Ascending aorta (tissue), 2 donors: ENCODE results near the gene LYVE1. TPM values are rescaled to one million over a fixed set of nuclear protein-coding genes. Genes with fewer than 3 reads are reported as not detected.

ENCODE experiments used
- DNase-seq, 2 donors: peaks; one replicate each; pipeline ENCODE4 v3.0.0-alpha.2; 2019; ENCODE audit warnings: low spot score in 2 of 2
- H3K27ac ChIP-seq, 2 donors: fragments of 200-600 bp; sonication (generic); one replicate each; pipeline ENCODE4 v1.5.1; 2016 to 2017; ENCODE audit warnings: mild to moderate bottlenecking in 1 of 2
- H3K27me3 ChIP-seq: fragments of 200-600 bp; sonication (generic); one replicate; pipeline ENCODE4 v1.5.1; 2017
- H3K36me3 ChIP-seq, 2 donors: fragments of 200-600 bp; sonication (generic); one replicate each; pipeline ENCODE4 v1.5.1; 2016
- H3K4me1 ChIP-seq, 2 donors: fragments of 200-600 bp; sonication (generic); one replicate each; pipeline ENCODE4 v1.5.1; 2016 to 2017; ENCODE audit warnings: mild to moderate bottlenecking in 1 of 2
- H3K4me3 ChIP-seq, 2 donors: fragments of 200-600 bp; sonication (generic); one replicate each; pipeline ENCODE4 v1.5.1; 2016 to 2017; ENCODE audit warnings: mild to moderate bottlenecking in 1 of 2
- H3K9me3 ChIP-seq, 2 donors: fragments of 200-600 bp; sonication (generic); one replicate each; pipeline ENCODE4 v1.5.1; 2016
- intact Hi-C: fragments of 100-400 bp; cut with DNase I; formaldehyde crosslinking; loops from one replicate; pipeline ENCODE4 v1.15.1; 2023
- total RNA-seq: library from RNA; depleted of rRNA; stranded (reverse); fragments of >200 nt; gene quantifications from one replicate; pipeline ENCODE4 v1.1.0, GENCODE V29; 2016
- TF ChIP-seq, protein P1 (sequence below), 3 experiments: fragments of 200-600 bp in 2 of 3; fragments of 450-650 bp in 1 of 3; sonication (generic) in 2 of 3; IDR thresholded peaks; one replicate each; pipeline ENCODE4 v1.5.1; 2016 to 2019; ENCODE audit warnings: antibody characterized with exemption in 3 of 3, mild to moderate bottlenecking in 1 of 3, moderate library complexity in 1 of 3

Gene LYVE1
- total RNA-seq, 1 donor from 2014 or later, result 66.3 TPM

DNA sequence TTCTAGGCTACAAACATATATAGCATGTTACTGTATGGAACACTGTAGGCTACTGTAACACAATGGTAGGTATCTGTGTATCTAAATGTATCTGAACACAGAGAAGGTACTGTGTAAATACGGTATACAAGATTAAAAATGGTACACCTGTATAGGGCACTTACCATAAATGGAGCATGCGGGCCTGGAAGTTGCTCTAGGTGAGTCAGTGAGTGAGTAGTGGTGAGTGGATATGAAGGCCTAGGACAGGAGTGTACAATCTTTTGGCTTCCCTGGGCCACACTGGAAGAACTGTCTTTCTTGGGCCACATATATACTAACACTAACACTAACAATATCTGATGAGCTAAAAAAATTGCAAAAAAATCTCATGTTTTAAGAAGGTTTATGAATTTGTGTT lies 48.8 kb downstream of the LYVE1 start:
- no peak for DNase-seq
- H3K9me3 ChIP-seq, result no peaks in the 10 kb centered on the region
- no peak overlapping the region for H3K27ac ChIP-seq
- peaks cover 26 to 45% of the 10 kb centered on the region in 2 donors for H3K36me3 ChIP-seq
- TF ChIP-seq, protein P1, sequence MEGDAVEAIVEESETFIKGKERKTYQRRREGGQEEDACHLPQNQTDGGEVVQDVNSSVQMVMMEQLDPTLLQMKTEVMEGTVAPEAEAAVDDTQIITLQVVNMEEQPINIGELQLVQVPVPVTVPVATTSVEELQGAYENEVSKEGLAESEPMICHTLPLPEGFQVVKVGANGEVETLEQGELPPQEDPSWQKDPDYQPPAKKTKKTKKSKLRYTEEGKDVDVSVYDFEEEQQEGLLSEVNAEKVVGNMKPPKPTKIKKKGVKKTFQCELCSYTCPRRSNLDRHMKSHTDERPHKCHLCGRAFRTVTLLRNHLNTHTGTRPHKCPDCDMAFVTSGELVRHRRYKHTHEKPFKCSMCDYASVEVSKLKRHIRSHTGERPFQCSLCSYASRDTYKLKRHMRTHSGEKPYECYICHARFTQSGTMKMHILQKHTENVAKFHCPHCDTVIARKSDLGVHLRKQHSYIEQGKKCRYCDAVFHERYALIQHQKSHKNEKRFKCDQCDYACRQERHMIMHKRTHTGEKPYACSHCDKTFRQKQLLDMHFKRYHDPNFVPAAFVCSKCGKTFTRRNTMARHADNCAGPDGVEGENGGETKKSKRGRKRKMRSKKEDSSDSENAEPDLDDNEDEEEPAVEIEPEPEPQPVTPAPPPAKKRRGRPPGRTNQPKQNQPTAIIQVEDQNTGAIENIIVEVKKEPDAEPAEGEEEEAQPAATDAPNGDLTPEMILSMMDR (IDR thresholded peaks at IDR 0.05), result no peak
- intact Hi-C loops, result loop anchor here (10.0 kb wide), 1 partner anchor 115 kb away; no protein-coding TSS in a partner anchor
- H3K27me3 ChIP-seq, result no peaks in the 10 kb centered on the region
- H3K4me1 ChIP-seq, result peaks cover 4 to 44% of the 10 kb centered on the region in 2 donors
- no peak overlapping the region for H3K4me3 ChIP-seq

DNA sequence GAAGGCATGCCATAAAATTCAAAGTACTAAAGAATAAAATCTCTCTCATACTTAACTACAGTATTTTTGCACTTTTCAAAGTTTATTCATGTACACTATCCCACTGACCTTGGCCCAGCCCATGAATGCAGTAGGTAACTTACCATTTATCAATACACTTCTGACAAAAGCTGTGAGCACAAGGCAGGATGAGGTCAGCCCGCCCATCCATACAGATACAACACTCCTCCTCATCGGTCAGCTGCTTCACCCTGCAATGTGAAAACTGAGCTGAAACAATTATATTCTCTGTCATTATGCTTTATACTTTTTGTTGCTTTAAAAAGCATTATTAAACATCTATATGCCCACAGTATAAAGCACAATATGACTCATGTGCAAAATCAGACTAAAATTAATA lies 49.6 kb downstream of the LYVE1 start:
- Histone ChIP-seq H3K4me1 (peaks cover 4 to 47% of the 10 kb centered on the region in 2 donors), H3K4me3 (no peak overlapping the region), H3K27me3 (no peaks in the 10 kb centered on the region), H3K27ac (no peak overlapping the region), H3K9me3 (no peaks in the 10 kb centered on the region), H3K36me3 (peaks cover 24 to 37% of the 10 kb centered on the region in 2 donors)
- TF ChIP-seq, protein P1 (IDR thresholded peaks at IDR 0.05), result no peak
- intact Hi-C loops, result loop anchor here (10.0 kb wide), 1 partner anchor 114 kb away; no protein-coding TSS in a partner anchor
- DNase-seq, result no peak

DNA sequence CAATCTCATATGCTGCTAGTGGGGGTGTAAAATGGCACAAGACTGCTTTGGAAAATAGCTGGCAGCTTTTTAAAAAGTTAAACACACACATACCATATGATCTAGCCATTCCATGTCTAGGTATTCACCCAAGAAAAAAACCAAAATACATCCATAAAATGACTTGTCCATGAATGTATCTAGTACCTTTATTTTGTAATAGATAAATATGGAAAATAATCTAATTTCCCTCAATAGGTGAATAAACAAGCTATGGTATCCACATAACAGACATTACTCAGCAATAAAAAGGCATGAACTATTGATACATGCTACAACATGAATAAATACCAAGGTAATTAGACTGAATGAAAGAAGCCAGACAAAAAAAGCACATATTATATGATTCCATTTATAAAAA lies 50.3 kb downstream of the LYVE1 start:
- no peak overlapping the region for H3K4me3 ChIP-seq
- DNase-seq, result no peak
- TF ChIP-seq, protein P1 (IDR thresholded peaks at IDR 0.05), result no peak
- H3K36me3 ChIP-seq, result peaks cover 22 to 34% of the 10 kb centered on the region in 2 donors
- intact Hi-C loops, result loop anchor here (10.0 kb wide), 1 partner anchor 113 kb away; no protein-coding TSS in a partner anchor
- H3K9me3 ChIP-seq, result no peaks in the 10 kb centered on the region
- H3K4me1 ChIP-seq, result peaks cover 4 to 47% of the 10 kb centered on the region in 2 donors
- no peaks in the 10 kb centered on the region for H3K27me3 ChIP-seq
- no peak overlapping the region for H3K27ac ChIP-seq

DNA sequence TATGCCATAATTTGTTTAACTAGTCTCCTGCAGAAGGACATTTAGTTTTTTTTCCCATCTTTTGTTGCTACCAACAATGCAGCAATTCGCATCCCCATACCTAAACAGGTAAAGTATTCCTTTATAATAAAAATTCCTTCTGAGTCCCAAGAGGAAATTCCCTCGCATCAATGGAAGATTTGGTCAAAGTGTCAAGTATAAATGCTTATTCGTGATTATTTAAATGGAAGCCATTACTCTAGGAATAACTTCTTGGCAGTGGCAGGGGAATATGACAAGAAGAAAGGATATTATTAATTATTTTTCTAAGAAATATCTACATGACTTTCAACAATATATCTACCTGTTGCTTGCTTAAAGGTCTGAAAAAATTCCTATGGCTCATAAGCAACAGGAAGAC lies 53.0 kb downstream of the LYVE1 start:
- intact Hi-C loops, result loop anchor here (10.0 kb wide), 1 partner anchor 111 kb away; no protein-coding TSS in a partner anchor
- H3K4me3 ChIP-seq, result no peak overlapping the region

DNA sequence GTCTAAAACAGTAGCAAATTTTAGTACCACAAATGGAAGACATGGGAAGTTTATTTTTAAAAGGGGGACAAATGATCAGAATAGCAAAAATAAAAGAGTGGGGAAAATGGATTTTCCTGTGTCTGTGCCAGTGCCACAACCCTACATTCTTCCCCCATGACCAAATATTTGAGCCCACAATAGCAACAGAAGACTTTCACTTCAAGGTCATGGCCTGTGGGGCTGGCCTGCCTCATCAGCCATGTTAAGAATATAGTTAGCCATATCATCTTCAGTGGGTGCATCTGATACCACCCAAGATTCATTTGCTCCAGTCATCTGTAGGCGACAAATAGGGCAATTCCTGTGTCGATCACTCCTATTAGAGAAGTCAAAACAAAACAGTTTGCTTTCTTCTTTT lies 53.8 kb downstream of the LYVE1 start:
- intact Hi-C loops, result loop anchor here (1.0 to 10.0 kb wide), 2 partner anchors 110 to 221 kb away; no protein-coding TSS in a partner anchor
- Histone ChIP-seq H3K27me3 (no peaks in the 10 kb centered on the region), H3K9me3 (no peaks in the 10 kb centered on the region), H3K4me3 (no peak overlapping the region), H3K4me1 (peaks cover 0 to 33% of the 10 kb centered on the region in 2 donors), H3K36me3 (peaks cover 15 to 16% of the 10 kb centered on the region in 2 donors), H3K27ac (peak overlapping the region; percentile 23 to 41)
- TF ChIP-seq, protein P1 (IDR thresholded peaks at IDR 0.05), result no peak
- no peak for DNase-seq

More for the DNA sequence above, 53.0 kb downstream of the LYVE1 start:
- Histone ChIP-seq H3K9me3 (no peaks in the 10 kb centered on the region), H3K27me3 (no peaks in the 10 kb centered on the region), H3K36me3 (peaks cover 21 to 22% of the 10 kb centered on the region in 2 donors), H3K27ac (peak overlapping the region in 1 of 2 donors; percentile 66), H3K4me1 (peaks cover 0 to 33% of the 10 kb centered on the region in 2 donors)
- no peak for DNase-seq
- TF ChIP-seq, protein P1 (IDR thresholded peaks at IDR 0.05), result no peak
